Measurements from ENCODE around the gene NDC1. TPM values are rescaled to one million over a fixed set of nuclear protein-coding genes. Genes with fewer than 3 reads are reported as not detected.

The NDC1 gene
- total and polyA plus RNA-seq, 2 of the 4 experiments (the other 2 are of a cell fraction), result 11.8 to 33.9 TPM

DNA sequence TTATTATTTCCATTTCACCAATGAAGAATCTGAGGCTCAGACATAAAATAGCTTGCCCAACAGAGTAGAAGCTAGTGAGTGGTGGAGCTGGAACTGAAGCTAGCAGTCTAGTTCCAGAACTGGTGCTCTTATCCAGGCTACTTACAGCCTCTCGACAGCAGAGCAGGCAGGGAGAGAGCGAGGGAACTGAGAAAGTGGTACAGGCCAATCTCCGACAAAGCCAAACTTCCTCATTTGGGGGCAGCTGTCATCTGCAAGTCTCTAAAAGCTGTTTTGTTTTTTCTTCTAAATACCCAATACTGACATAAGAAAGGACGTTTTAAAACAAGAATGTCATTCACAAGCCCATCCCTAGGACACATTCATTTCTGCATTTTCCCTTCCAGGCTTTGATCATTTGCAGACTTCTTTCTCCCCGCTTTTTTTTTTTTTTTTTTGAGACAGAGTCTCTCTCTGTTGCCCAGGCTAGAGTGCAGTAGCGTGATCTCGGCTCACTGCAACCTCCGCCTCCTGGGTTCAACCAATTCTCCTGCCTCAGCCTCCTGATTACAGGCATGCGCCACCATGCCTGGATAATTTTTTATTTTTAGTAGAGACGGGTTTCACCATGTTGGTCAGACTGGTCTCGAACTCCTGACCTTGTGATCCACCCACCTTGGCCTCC is 31.5 kb upstream of the NDC1 start:
- intact Hi-C loops (cut with micrococcal nuclease), result loop anchor here (10.0 kb wide), 1 partner anchor 535 kb away; the partner anchor contains the start of gene SSBP3
- H3K27me3 ChIP-seq (ENCODE audit: control insufficient read depth, insufficient read depth, low read length), result no peaks in the 10 kb centered on the region
- no peak overlapping the region for H2AK5ac ChIP-seq (ENCODE audit: low read depth, low read length)
- H3K9ac ChIP-seq (ENCODE audit: low read depth, low read length), result no peak overlapping the region
- H2BK15ac ChIP-seq (ENCODE audit: low read depth, low read length), result no peak overlapping the region
- 0 out of 2 replicates have a peak, but pooled peaks cover 2% of the 10 kb centered on the region for H3K4me1 ChIP-seq (ENCODE audit: control insufficient read depth, insufficient read depth, low read length)
- no peak overlapping the region for H4K5ac ChIP-seq (ENCODE audit: low read depth, low read length)
- H4K20me1 ChIP-seq (ENCODE audit: insufficient read depth, low read length), result no peaks in the 10 kb centered on the region
- DNase-seq (no peak), ATAC-seq (ENCODE audit: low read depth) (no peak; the same call in 1 of the 2 replicates)
- peaks cover 17% of the 10 kb centered on the region for H3K36me3 ChIP-seq (ENCODE audit: control insufficient read depth, insufficient read depth, low read length)
- H2BK5ac ChIP-seq (ENCODE audit: low read depth, low read length, poor library complexity, severe bottlenecking), result no peak overlapping the region
- dilution Hi-C loops (cut with HindIII; ENCODE audit: low sequenced_read_pairs, unreplicated experiment), result no loop called here
- no peak overlapping the region for H3K27ac ChIP-seq (ENCODE audit: insufficient read depth, low read length)
- H4K8ac ChIP-seq (ENCODE audit: low read depth in 2 of 2, low read length in 2 of 2), result no peak overlapping the region
- no peak overlapping the region for H3K4me3 ChIP-seq (ENCODE audit: insufficient read depth, low read depth, low read length)
- in situ Hi-C loops (cut with MboI; ENCODE audit: low sequenced_read_pairs), result loop anchor here (25.0 kb wide), 4 partner anchors 193 to 918 kb away; partner anchors contain the start of genes CYB5RL, MRPL37, TCEANC2 and TMEM59
- no peak overlapping the region for H2BK120ac ChIP-seq (ENCODE audit: low read depth, low read length)
- BruUV-seq (replicated peaks), result no TSS peak
- WGBS, 2 experiments (ENCODE audit: extremely low coverage in 2 of 2, insufficient read length in 1 of 2), result no CpG with 5 or more reads among the region's 11 CpGs
- no peak overlapping the region for H3K56ac ChIP-seq (ENCODE audit: extremely low read depth, insufficient read depth, low read length)
- no peaks in the 10 kb centered on the region for H3K79me1 ChIP-seq (ENCODE audit: low read depth in 1 of 2, low read length in 2 of 2)
- no peaks in the 10 kb centered on the region for H3K9me3 ChIP-seq (ENCODE audit: control insufficient read depth, insufficient read depth, low read length)
- H2AK9ac ChIP-seq (replicated peaks; ENCODE audit: low read depth, low read length, poor library complexity), result no peak overlapping the region
- no peak overlapping the region for H2AFZ ChIP-seq (replicated peaks; ENCODE audit: low read length, poor library complexity)
- ChIA-PET CTCF (interaction anchor here (0.8 to 1.1 kb wide), 3 partner anchors 76 to 217 kb away, joined by 3 to 5 read pairs (median 4); partner anchors contain the start of gene IFT25), POLR2A (ENCODE audit: unreplicated experiment) (no interaction called here)
- no peak overlapping the region for H4K91ac ChIP-seq (ENCODE audit: insufficient read depth, low read depth, low read length)
- TF ChIP-seq, protein P1, sequence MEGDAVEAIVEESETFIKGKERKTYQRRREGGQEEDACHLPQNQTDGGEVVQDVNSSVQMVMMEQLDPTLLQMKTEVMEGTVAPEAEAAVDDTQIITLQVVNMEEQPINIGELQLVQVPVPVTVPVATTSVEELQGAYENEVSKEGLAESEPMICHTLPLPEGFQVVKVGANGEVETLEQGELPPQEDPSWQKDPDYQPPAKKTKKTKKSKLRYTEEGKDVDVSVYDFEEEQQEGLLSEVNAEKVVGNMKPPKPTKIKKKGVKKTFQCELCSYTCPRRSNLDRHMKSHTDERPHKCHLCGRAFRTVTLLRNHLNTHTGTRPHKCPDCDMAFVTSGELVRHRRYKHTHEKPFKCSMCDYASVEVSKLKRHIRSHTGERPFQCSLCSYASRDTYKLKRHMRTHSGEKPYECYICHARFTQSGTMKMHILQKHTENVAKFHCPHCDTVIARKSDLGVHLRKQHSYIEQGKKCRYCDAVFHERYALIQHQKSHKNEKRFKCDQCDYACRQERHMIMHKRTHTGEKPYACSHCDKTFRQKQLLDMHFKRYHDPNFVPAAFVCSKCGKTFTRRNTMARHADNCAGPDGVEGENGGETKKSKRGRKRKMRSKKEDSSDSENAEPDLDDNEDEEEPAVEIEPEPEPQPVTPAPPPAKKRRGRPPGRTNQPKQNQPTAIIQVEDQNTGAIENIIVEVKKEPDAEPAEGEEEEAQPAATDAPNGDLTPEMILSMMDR (conservative IDR thresholded peaks at IDR 0.05; ENCODE audit: low read depth, low read length), result no peak
- TF ChIP-seq POLR2A (IDR thresholded peaks at IDR 0.05; ENCODE audit: low read depth, low read length) (no peak), MAZ (IDR thresholded peaks at IDR 0.05; ENCODE audit: borderline replicate concordance, low read depth, low read length) (no peak), RCOR1 (IDR thresholded peaks at IDR 0.05; ENCODE audit: insufficient replicate concordance, low read length) (no peak), SMC3 (IDR thresholded peaks at IDR 0.05; ENCODE audit: low read depth, low read length) (no peak), MXI1 (IDR thresholded peaks at IDR 0.05; ENCODE audit: borderline replicate concordance, low read depth, low read length) (no peak), RAD21 (IDR thresholded peaks at IDR 0.05; ENCODE audit: low read length) (no peak), NFE2L2 (IDR thresholded peaks at IDR 0.05; ENCODE audit: low read depth, low read length) (no peak), MAFK (IDR thresholded peaks at IDR 0.05; ENCODE audit: low read depth, low read length) (no peak), CEBPB (IDR thresholded peaks at IDR 0.05; ENCODE audit: low read depth, low read length) (no peak), RFX5 (IDR thresholded peaks at IDR 0.05; ENCODE audit: low read depth, low read length) (no peak), FOS (IDR thresholded peaks at IDR 0.05; ENCODE audit: low read depth, low read length) (no peak)
- TF ChIP-seq, protein P2, sequence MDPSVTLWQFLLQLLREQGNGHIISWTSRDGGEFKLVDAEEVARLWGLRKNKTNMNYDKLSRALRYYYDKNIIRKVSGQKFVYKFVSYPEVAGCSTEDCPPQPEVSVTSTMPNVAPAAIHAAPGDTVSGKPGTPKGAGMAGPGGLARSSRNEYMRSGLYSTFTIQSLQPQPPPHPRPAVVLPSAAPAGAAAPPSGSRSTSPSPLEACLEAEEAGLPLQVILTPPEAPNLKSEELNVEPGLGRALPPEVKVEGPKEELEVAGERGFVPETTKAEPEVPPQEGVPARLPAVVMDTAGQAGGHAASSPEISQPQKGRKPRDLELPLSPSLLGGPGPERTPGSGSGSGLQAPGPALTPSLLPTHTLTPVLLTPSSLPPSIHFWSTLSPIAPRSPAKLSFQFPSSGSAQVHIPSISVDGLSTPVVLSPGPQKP (IDR thresholded peaks at IDR 0.05; ENCODE audit: borderline replicate concordance, low read depth, low read length), result no peak
- H3K4ac ChIP-seq (ENCODE audit: low read depth, low read length), result no peak overlapping the region
- no peak overlapping the region for H3K4me2 ChIP-seq (ENCODE audit: low read depth, low read length)
- no peaks in the 10 kb centered on the region for H3K9me1 ChIP-seq (ENCODE audit: insufficient read depth, low read length)
- H3K14ac ChIP-seq (replicated peaks; ENCODE audit: low read depth, low read length), result no peak overlapping the region
- H3K18ac ChIP-seq (ENCODE audit: low read depth, low read length), result no peak overlapping the region
- H2BK20ac ChIP-seq (ENCODE audit: low read depth, low read length), result no peak overlapping the region
- H3K23ac ChIP-seq (ENCODE audit: low read depth, low read length), result no peak overlapping the region

Measured in IMR-90 (cell line).